Measurements from ENCODE around the gene CCDC85A.

DNA sequence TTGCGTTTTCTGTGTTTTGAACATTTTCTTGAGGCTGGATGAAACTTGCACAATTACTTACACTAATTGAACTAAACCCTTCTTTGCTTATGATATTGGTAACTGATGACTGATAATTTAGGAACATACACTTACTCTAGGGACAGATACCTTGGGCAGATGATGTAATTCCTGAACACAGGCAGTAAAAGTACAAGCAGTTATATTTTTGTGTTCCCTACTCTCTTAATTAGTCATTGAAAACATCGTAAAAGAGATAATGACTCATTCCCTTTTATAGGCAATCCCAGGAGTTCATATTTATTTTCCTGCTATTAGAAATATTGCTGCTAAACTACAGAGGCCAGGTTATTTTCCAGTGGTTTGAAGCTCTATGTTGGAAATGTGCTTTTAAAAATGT is 46.4 kb downstream of the CCDC85A start:
- TF ChIP-seq YY1 (IDR thresholded peaks at IDR 0.05; ENCODE audit: insufficient read depth, insufficient read length): no peak
- no peak for TF ChIP-seq ZNF274 (IDR thresholded peaks at IDR 0.05; ENCODE audit: low read depth, low read length)

All from NT2/D1 (cell line).